K562 (cell line): ENCODE data around the gene FUT6. TPM values are rescaled to one million over a fixed set of nuclear protein-coding genes. Genes with fewer than 3 reads are reported as not detected.
A peak's percentile ranks its signal among the peaks of the same experiment; 100 is the strongest.

Experiments
- ATAC-seq: fragments of 200-7000 bp; cut with Tn5 transposase; 3 replicates; pipeline ENCODE4 v1.9.1; 2020; ENCODE audit warnings: moderate library complexity
- BruUV-seq: library from RNA; stranded (reverse); fragments of 400-500 nt; replicated peaks from 2 replicates; lab custom pipeline; 2021; lab: Mats Ljungman, UMichigan
- CTCF ChIA-PET: fragments of 300-600 bp; formaldehyde crosslinking; extraction: SDS; loops from one replicate; lab custom pipeline; 2021; ENCODE audit warnings: low intra/inter-chr PET ratio; lab: Yijun Ruan, JAX
- POLR2A ChIA-PET: fragments of 300-600, 350-650 bp; sonication (Branson Sonifier 250); formaldehyde crosslinking; extraction: SDS; loops from one replicate; lab custom pipeline; 2021; ENCODE audit warnings: antibody characterized with exemption, inconsistent platforms; lab: Yijun Ruan, JAX
- DNase-seq, 4 experiments: peaks; one replicate each; pipeline versions ENCODE4 v3.0.0 to v3.0.0-alpha.2; 2011 to 2018; ENCODE audit warnings: low spot score in 3 of 4, mixed read lengths in 3 of 4; ENCODE audit errors: extremely low read depth in 1 of 4
- FAIRE-seq: peaks from 2 replicates; lab custom pipeline; 2011; peaks lifted over from hg19 to GRCh38; lab: Jason Lieb, UNC
- H2AFZ ChIP-seq: 2 replicates; pipeline ENCODE4 v1.6.0; 2011; ENCODE audit warnings: low read depth, low read length, control low read depth, inconsistent platforms
- H3K27ac ChIP-seq: fragments of 200-600 bp; 3 replicates; pipeline ENCODE4 v1.8.0; 2011; ENCODE audit warnings: low read depth, mild to moderate bottlenecking, control low read depth, inconsistent platforms, low read length, moderate library complexity, mixed read lengths; ENCODE audit errors: extremely low read depth
- H3K27me3 ChIP-seq, 2 experiments: fragments of 300-600 bp in 1 of 2; 2 replicates in 1 of 2; 3 replicates in 1 of 2; pipeline versions ENCODE4 v1.6.0 to v1.8.0; 2011; ENCODE audit warnings: inconsistent platforms in 2 of 2, low read length in 2 of 2, mild to moderate bottlenecking in 1 of 2, mixed read lengths in 1 of 2, moderate library complexity in 1 of 2; ENCODE audit not compliant: control insufficient read depth in 2 of 2, insufficient read depth in 2 of 2
- H3K36me3 ChIP-seq: fragments of 300-600 bp; 3 replicates; pipeline ENCODE4 v1.8.0; 2011; ENCODE audit warnings: mild to moderate bottlenecking, low read length, inconsistent platforms; ENCODE audit not compliant: control insufficient read depth, insufficient read depth
- H3K4me1 ChIP-seq, 2 experiments: fragments of 200-600 bp in 1 of 2; replicated peaks in 1 of 2; 2 replicates in 1 of 2; 3 replicates in 1 of 2; pipeline versions ENCODE4 v1.5.1 to v1.8.0; 2011; ENCODE audit warnings: inconsistent platforms in 2 of 2, low read length in 2 of 2, mild to moderate bottlenecking in 1 of 2, mixed read lengths in 1 of 2, moderate library complexity in 1 of 2; ENCODE audit not compliant: control insufficient read depth in 2 of 2, insufficient read depth in 2 of 2
- H3K4me2 ChIP-seq: 2 replicates; pipeline ENCODE4 v1.6.1; 2011; ENCODE audit warnings: low read length, control low read depth, inconsistent platforms, mixed read lengths; ENCODE audit not compliant: insufficient read depth
- H3K4me3 ChIP-seq: fragments of 200-600 bp; sonication (generic), shearing (Covaris generic); 2 replicates; pipeline ENCODE4 v1.5.1; 2016; ENCODE audit warnings: control low read depth, inconsistent platforms
- H3K79me2 ChIP-seq: fragments of 200-600 bp; 3 replicates; pipeline ENCODE4 v1.8.0; 2011; ENCODE audit warnings: low read length, inconsistent platforms; ENCODE audit not compliant: control insufficient read depth, insufficient read depth
- H3K9ac ChIP-seq, 2 experiments: 2 replicates each; pipeline versions ENCODE4 v1.6.0 to v1.6.1; 2011; ENCODE audit warnings: low read depth in 2 of 2, low read length in 2 of 2, control low read depth in 1 of 2, inconsistent platforms in 1 of 2, mild to moderate bottlenecking in 1 of 2, mixed read lengths in 1 of 2; ENCODE audit not compliant: insufficient read depth in 1 of 2
- H3K9me1 ChIP-seq: one replicate; pipeline ENCODE4 v1.6.0; 2011; ENCODE audit warnings: inconsistent platforms, mild to moderate bottlenecking, low read length, moderate library complexity; ENCODE audit not compliant: control insufficient read depth, insufficient read depth
- H3K9me3 ChIP-seq: replicated peaks from 2 replicates; pipeline ENCODE4 v1.5.1; 2011; ENCODE audit warnings: low read depth, low read length, inconsistent platforms; ENCODE audit not compliant: control insufficient read depth, insufficient read depth
- H4K20me1 ChIP-seq: replicated peaks from 2 replicates; pipeline ENCODE4 v1.6.1; 2011; ENCODE audit warnings: low read length, inconsistent platforms, mixed read lengths; ENCODE audit not compliant: control insufficient read depth, insufficient read depth
- DPF2 ChIP-seq: fragments of 450-650 bp; IDR thresholded peaks from 2 replicates; pipeline ENCODE4 v1.6.1; 2016
- E2F6 ChIP-seq, 2 experiments: IDR thresholded peaks; 2 replicates each; pipeline ENCODE4 v1.6.1; 2011; ENCODE audit warnings: borderline replicate concordance in 1 of 2, control low read depth in 1 of 2, low read depth in 1 of 2, low read length in 1 of 2, mild to moderate bottlenecking in 1 of 2, mixed read lengths in 1 of 2, moderate library complexity in 1 of 2; ENCODE audit not compliant: insufficient read depth in 1 of 2, insufficient read length in 1 of 2, poor library complexity in 1 of 2, severe bottlenecking in 1 of 2; ENCODE audit errors: extremely low read depth in 1 of 2
- KDM1A ChIP-seq, 2 experiments: fragments of 450-650 bp; IDR thresholded peaks; 2 replicates each; pipeline ENCODE4 v1.6.1; 2016; ENCODE audit warnings: mild to moderate bottlenecking in 2 of 2
- MEF2A ChIP-seq: IDR thresholded peaks from 2 replicates; pipeline ENCODE4 v1.6.1; 2011; ENCODE audit warnings: low read depth, mild to moderate bottlenecking, low read length, moderate library complexity; ENCODE audit not compliant: control insufficient read depth
- NFIC ChIP-seq: fragments of 450-650 bp; IDR thresholded peaks from 2 replicates; pipeline ENCODE4 v1.6.1; 2017; ENCODE audit warnings: mild to moderate bottlenecking, inconsistent platforms
- PHF20 ChIP-seq: fragments of 450-650 bp; IDR thresholded peaks from 2 replicates; pipeline ENCODE4 v1.6.1; 2018; ENCODE audit not compliant: partially characterized antibody
- RBM25 ChIP-seq: fragments of 200-400 bp; formaldehyde crosslinking; IDR thresholded peaks from 2 replicates; pipeline ENCODE4 v1.6.1; 2018; ENCODE audit warnings: low read length, low read depth, moderate library complexity; ENCODE audit not compliant: severe bottlenecking
- SMARCA5 ChIP-seq: fragments of 450-650 bp; IDR thresholded peaks from 2 replicates; pipeline ENCODE4 v1.6.1; 2016
- SUPT5H ChIP-seq: fragments of 450-650 bp; IDR thresholded peaks from 2 replicates; pipeline ENCODE4 v1.6.1; 2016
- TOE1 ChIP-seq, 2 experiments: fragments of 450-650 bp in 1 of 2; sonication (generic) in 1 of 2; formaldehyde crosslinking in 1 of 2; IDR thresholded peaks; 2 replicates each; pipeline versions ENCODE4 v1.7.1 to v1.8.0; 2016 to 2022; ENCODE audit warnings: borderline replicate concordance in 2 of 2, mild to moderate bottlenecking in 2 of 2, antibody characterized with exemption in 1 of 2, inconsistent platforms in 1 of 2, low read depth in 1 of 2, missing genetic modification reagents in 1 of 2, moderate library complexity in 1 of 2
- ZNF589 ChIP-seq: fragments of 200-800 bp; sonication (Bioruptor generic); IDR thresholded peaks from 2 replicates; pipeline ENCODE4 v1.6.1; 2016; ENCODE audit warnings: low read depth, missing genetic modification characterization, missing compliant biosample characterization
- WGBS: fragments of 100-300 bp; shearing (Covaris generic); methylation state at CpG from one replicate; pipeline ENCODE4 v1.1.6; 2016; ENCODE audit warnings: low coverage, mixed read lengths; ENCODE audit not compliant: insufficient coverage; ENCODE audit errors: missing lambda C conversion rate; 5-methylcytosine and 5-hydroxymethylcytosine counted together
- in situ Hi-C: fragments of 300-500 bp; cut with MboI; formaldehyde crosslinking; loops from 4 replicates; pipeline ENCODE4 v1.15.0; 2018; ENCODE audit warnings: inconsistent platforms, mixed read lengths
- intact Hi-C: fragments of 100-400 bp; cut with micrococcal nuclease; formaldehyde crosslinking; loops from 2 replicates; pipeline ENCODE4 v1.14.2; 2022
- polyA plus RNA-seq, 8 experiments: library from polyadenylated mRNA; depleted of rRNA in 4 of 8; stranded (reverse) in 5 of 8; unstranded in 3 of 8; fragments of >200 nt; fragmentation: Nextera tagmentation in 2 of 8; fragmentation: Illumina TruSeq in 1 of 8; extraction: Ambion mirVana in 2 of 8; extraction: Trizol in 1 of 8; gene quantifications; 2 replicates each; pipeline versions ENCODE4 v1.2.1 to v1.2.3, GENCODE V29; 2011 to 2014; ENCODE audit warnings: inconsistent platforms in 1 of 8, missing spikeins in 1 of 8
- total RNA-seq, 7 experiments: library from RNA; depleted of rRNA in 6 of 7; stranded (reverse); fragments of >200 nt in 6 of 7; fragmentation: Illumina TruSeq in 2 of 7; extraction: Trizol in 2 of 7; gene quantifications; 2 replicates each; pipeline versions ENCODE4 v1.2.1 to v1.2.3, GENCODE V29; 2011 to 2021; ENCODE audit warnings: low replicate concordance in 1 of 7
- TF ChIP-seq, protein P1 (sequence below): fragments of 250-450 bp; sonication (Bioruptor Pico); IDR thresholded peaks from 2 replicates; pipeline ENCODE4 v1.8.0; 2021; ENCODE audit warnings: borderline replicate concordance, mild to moderate bottlenecking, moderate library complexity; ENCODE audit not compliant: poor library complexity, severe bottlenecking

FUT6 gene
- total and polyA plus RNA-seq, 9 of the 15 experiments (the other 6 are each of a cell fraction or from before 2014, with no cell fraction given), result 0.04 TPM; not detected in 8

DNA sequence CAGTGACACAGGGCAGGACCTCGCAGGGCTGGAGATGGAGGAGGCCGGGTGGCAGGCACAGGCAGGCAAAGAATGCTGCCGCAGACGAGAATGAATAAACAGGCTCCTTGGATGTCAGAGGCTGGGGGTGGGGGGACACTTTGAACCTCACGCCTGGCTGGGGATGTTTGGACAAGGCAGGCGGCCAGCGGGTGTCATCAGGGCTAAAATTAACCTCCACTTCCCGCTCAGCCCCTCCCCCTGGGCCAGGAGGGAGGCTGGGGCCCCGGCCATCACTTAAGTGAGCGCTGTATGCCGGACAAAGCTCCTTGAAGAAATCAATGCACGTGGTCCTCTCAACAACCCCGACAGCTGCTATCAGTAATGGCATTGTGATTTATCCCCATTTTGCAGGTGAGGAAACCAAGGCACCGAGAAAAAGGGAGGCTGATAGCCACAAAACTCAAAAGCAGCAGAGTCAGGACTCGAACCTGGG, 41.1 kb upstream of the FUT6 start (continued):
- peak in 1 of 2 experiments; percentile 32 for TF ChIP-seq E2F6 (IDR thresholded peaks at IDR 0.05; ENCODE audit: borderline replicate concordance in 1 of 2, extremely low read depth in 1 of 2, insufficient read depth in 1 of 2, insufficient read length in 1 of 2, low read depth in 1 of 2, low read length in 1 of 2, poor library complexity in 1 of 2, severe bottlenecking in 1 of 2)
- no peak for TF ChIP-seq TOE1 (IDR thresholded peaks at IDR 0.05; ENCODE audit: borderline replicate concordance)
- no peak for TF ChIP-seq TOE1 (CRISPR knock-in tag; IDR thresholded peaks at IDR 0.05; ENCODE audit: borderline replicate concordance, low read depth)
- TF ChIP-seq KDM1A (IDR thresholded peaks at IDR 0.05), result peak in 1 of 2 experiments; percentile 29; a peak in 1 of 4 replicates
- TF ChIP-seq NFIC, result no peak
- no peak for TF ChIP-seq DPF2
- no peak for TF ChIP-seq SMARCA5
- TF ChIP-seq RBM25, result peak; percentile 32
- TF ChIP-seq SUPT5H, result no peak
- TF ChIP-seq PHF20, result no peak
- peak; percentile 27; the same call in 1 of the 2 replicates for TF ChIP-seq MEF2A
- TF ChIP-seq, all 486 proteins: peak for 5

DNA sequence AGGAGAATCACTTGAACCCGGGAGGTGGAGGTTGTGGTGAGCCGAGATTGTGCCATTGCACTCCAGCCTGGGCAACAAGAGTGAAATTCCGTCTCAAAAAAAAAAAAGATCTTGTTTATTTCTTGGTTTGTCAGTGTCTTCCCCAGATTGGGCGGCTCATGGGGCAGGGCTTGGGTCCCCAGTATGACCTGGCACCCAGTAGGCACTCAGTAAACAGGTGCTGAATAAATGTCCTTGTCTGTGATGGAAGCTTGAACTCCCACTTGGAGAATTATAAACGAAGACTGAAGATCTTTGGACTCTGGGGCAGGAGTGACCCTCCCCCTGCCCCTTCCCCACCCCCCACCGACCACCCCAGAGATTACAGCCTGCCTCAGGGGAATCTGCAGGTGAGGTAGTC, 40.7 kb upstream of the FUT6 start:
- Histone ChIP-seq H3K36me3 (no peaks in the 10 kb centered on the region), H2AFZ (no peak overlapping the region), H3K9ac (0 out of 4 replicates have a peak overlapping the region, but pooled peaks of 1 of the 2 experiments have one; percentile 35), H3K9me1 (no peaks in the 10 kb centered on the region), H3K27ac (no peak overlapping the region), H3K27me3 (peaks cover 15 to 42% of the 10 kb centered on the region in 2 experiments; a peak in 4 of 5 replicates), H4K20me1 (no peaks in the 10 kb centered on the region), H3K9me3 (no peaks in the 10 kb centered on the region), H3K79me2 (no peaks in the 10 kb centered on the region), H3K4me1 (peaks cover 2 to 15% of the 10 kb centered on the region in 2 experiments; a peak in 2 of 5 replicates), H3K4me3 (no peak overlapping the region), H3K4me2 (no peak overlapping the region)
- CTCF ChIA-PET, result no interaction called here
- BruUV-seq, result no TSS peak
- no peak for DNase-seq
- WGBS, result 6% methylated on average over 4 of the region's 6 CpGs
- POLR2A ChIA-PET, result no interaction called here
- ATAC-seq, result no peak
- in situ Hi-C loops, result no loop called here
- FAIRE-seq, result no peak
- intact Hi-C loops, result no loop called here
- no peak for TF ChIP-seq ZNF589
- TF ChIP-seq, protein P1, sequence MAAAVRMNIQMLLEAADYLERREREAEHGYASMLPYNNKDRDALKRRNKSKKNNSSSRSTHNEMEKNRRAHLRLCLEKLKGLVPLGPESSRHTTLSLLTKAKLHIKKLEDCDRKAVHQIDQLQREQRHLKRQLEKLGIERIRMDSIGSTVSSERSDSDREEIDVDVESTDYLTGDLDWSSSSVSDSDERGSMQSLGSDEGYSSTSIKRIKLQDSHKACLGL (CRISPR knock-in tag), result no peak
